ENCODE data around the gene PAF1.

PAF1 gene

GRCh38 chr19:39360599-39360998 is 30.3 kb downstream of the PAF1 start:
- ATAC-seq, result no peak
- TF ChIP-seq ESRRG (CRISPR knock-in tag; IDR thresholded peaks at IDR 0.05), result no peak
- TF ChIP-seq ZNF565 (CRISPR knock-in tag; conservative IDR thresholded peaks at IDR 0.05; ENCODE audit: low read depth), result no peak
- no peak for TF ChIP-seq TCF4 (CRISPR knock-in tag; IDR thresholded peaks at IDR 0.05; ENCODE audit: borderline replicate concordance)
- no peak for TF ChIP-seq ARNTL (CRISPR knock-in tag; IDR thresholded peaks at IDR 0.05; ENCODE audit: borderline replicate concordance, low read depth)
- TF ChIP-seq CSDC2 (CRISPR knock-in tag; IDR thresholded peaks at IDR 0.05), result no peak
- no peak for TF ChIP-seq ZNF8 (CRISPR knock-in tag; IDR thresholded peaks at IDR 0.05)
- no peak for TF ChIP-seq PPARA (CRISPR knock-in tag; IDR thresholded peaks at IDR 0.05; ENCODE audit: borderline replicate concordance)
- TF ChIP-seq RARB (CRISPR knock-in tag; IDR thresholded peaks at IDR 0.05), result no peak

GRCh38 chr19:39359026-39359425 is 31.9 kb downstream of the PAF1 start:
- TF ChIP-seq SNAI2 (CRISPR knock-in tag; IDR thresholded peaks at IDR 0.05) (no peak), ZC3H10 (CRISPR knock-in tag; IDR thresholded peaks at IDR 0.05) (no peak), ZNF8 (CRISPR knock-in tag; IDR thresholded peaks at IDR 0.05) (no peak), CSDC2 (CRISPR knock-in tag; IDR thresholded peaks at IDR 0.05) (no peak), ZNF565 (CRISPR knock-in tag; conservative IDR thresholded peaks at IDR 0.05; ENCODE audit: low read depth) (no peak), POU6F1 (CRISPR knock-in tag; IDR thresholded peaks at IDR 0.05; ENCODE audit: borderline replicate concordance, low read depth) (no peak), GLIS3 (CRISPR knock-in tag; IDR thresholded peaks at IDR 0.05) (no peak), ZFP3 (CRISPR knock-in tag; IDR thresholded peaks at IDR 0.05) (no peak), RARB (CRISPR knock-in tag; IDR thresholded peaks at IDR 0.05) (no peak), PPARA (CRISPR knock-in tag; IDR thresholded peaks at IDR 0.05; ENCODE audit: borderline replicate concordance) (no peak), OSR1 (CRISPR knock-in tag; IDR thresholded peaks at IDR 0.05) (no peak), CREB5 (CRISPR knock-in tag; IDR thresholded peaks at IDR 0.05; ENCODE audit: low read depth) (no peak)
- no peak for ATAC-seq

GRCh38 chr19:39356647-39357046 is 34.3 kb downstream of the PAF1 start:
- ATAC-seq, result no peak
- TF ChIP-seq RARB (CRISPR knock-in tag; IDR thresholded peaks at IDR 0.05), result no peak
- no peak for TF ChIP-seq ESRRG (CRISPR knock-in tag; IDR thresholded peaks at IDR 0.05)
- TF ChIP-seq ISL1 (CRISPR knock-in tag; IDR thresholded peaks at IDR 0.05), result no peak
- TF ChIP-seq ZNF565 (CRISPR knock-in tag; conservative IDR thresholded peaks at IDR 0.05; ENCODE audit: low read depth), result no peak
- no peak for TF ChIP-seq CSDC2 (CRISPR knock-in tag; IDR thresholded peaks at IDR 0.05)

GRCh38 chr19:39356073-39356472 is 34.8 kb downstream of the PAF1 start:
- TF ChIP-seq ISL1 (CRISPR knock-in tag; IDR thresholded peaks at IDR 0.05) (no peak), ZFP3 (CRISPR knock-in tag; IDR thresholded peaks at IDR 0.05) (no peak), TOX (CRISPR knock-in tag; IDR thresholded peaks at IDR 0.05; ENCODE audit: borderline replicate concordance) (no peak), POU6F1 (CRISPR knock-in tag; IDR thresholded peaks at IDR 0.05; ENCODE audit: borderline replicate concordance, low read depth) (no peak), CSRNP3 (CRISPR knock-in tag; IDR thresholded peaks at IDR 0.05) (no peak), GLIS3 (CRISPR knock-in tag; IDR thresholded peaks at IDR 0.05) (no peak), PATZ1 (CRISPR knock-in tag; IDR thresholded peaks at IDR 0.05; ENCODE audit: borderline replicate concordance) (no peak), TSHZ2 (CRISPR knock-in tag; IDR thresholded peaks at IDR 0.05) (no peak), SNAI2 (CRISPR knock-in tag; IDR thresholded peaks at IDR 0.05) (no peak), ZNF8 (CRISPR knock-in tag; IDR thresholded peaks at IDR 0.05) (no peak), ARNTL (CRISPR knock-in tag; IDR thresholded peaks at IDR 0.05; ENCODE audit: borderline replicate concordance, low read depth) (no peak), ZNF70 (CRISPR knock-in tag; IDR thresholded peaks at IDR 0.05) (no peak), ZC3H10 (CRISPR knock-in tag; IDR thresholded peaks at IDR 0.05) (no peak), TCF4 (CRISPR knock-in tag; IDR thresholded peaks at IDR 0.05; ENCODE audit: borderline replicate concordance) (no peak), CREB5 (CRISPR knock-in tag; IDR thresholded peaks at IDR 0.05; ENCODE audit: low read depth) (no peak), PPARA (CRISPR knock-in tag; IDR thresholded peaks at IDR 0.05; ENCODE audit: borderline replicate concordance) (no peak), BACH2 (CRISPR knock-in tag; IDR thresholded peaks at IDR 0.05; ENCODE audit: borderline replicate concordance) (no peak), RARB (CRISPR knock-in tag; IDR thresholded peaks at IDR 0.05) (no peak), CSDC2 (CRISPR knock-in tag; IDR thresholded peaks at IDR 0.05) (no peak)
- no peak for ATAC-seq
